H1 (cell line): ENCODE measurements around the gene TYSND1. TPM values are rescaled to one million over a fixed set of nuclear protein-coding genes. Genes with fewer than 3 reads are reported as not detected.

Experiments
- RBBP5 ChIP-seq: IDR thresholded peaks from 2 replicates; pipeline ENCODE4 v1.7.1; 2012; ENCODE audit warnings: low read depth, mild to moderate bottlenecking, inconsistent platforms, low read length, moderate library complexity, borderline replicate concordance
- SUZ12 ChIP-seq: fragments of 200-600 bp; sonication (generic); IDR thresholded peaks from 2 replicates; pipeline ENCODE4 v1.6.1; 2012; ENCODE audit warnings: mild to moderate bottlenecking, inconsistent platforms, low read length, moderate library complexity, mixed read lengths
- TBP ChIP-seq: IDR thresholded peaks from 2 replicates; pipeline ENCODE4 v1.6.1; 2011; ENCODE audit warnings: low read depth, low read length, improper control_type of control experiment
- polyA plus RNA-seq, 7 experiments: library from polyadenylated mRNA; depleted of rRNA in 3 of 7; stranded (reverse) in 5 of 7; unstranded in 2 of 7; fragments of >200 nt in 5 of 7; fragments of 200-250 nt in 2 of 7; gene quantifications; 1 replicate in 5 of 7; 2 replicates in 1 of 7; 4 replicates in 1 of 7; pipeline versions ENCODE4 v1.2.1 to v1.2.3, GENCODE V29; 2011 to 2013; ENCODE audit warnings: missing spikeins in 2 of 7, mixed read lengths in 2 of 7
- total RNA-seq: library from RNA; stranded (reverse); fragmentation: NEBNext Ultra II Directional; extraction: Animal tissue kit (Norgen Biotek cat#: 25700); gene quantifications from 2 replicates; pipeline ENCODE4 v1.2.1, GENCODE V29; 2021

The TYSND1 gene
- total and polyA plus RNA-seq, 2 of the 8 experiments (the other 6 are each of a cell fraction or from before 2014, with no cell fraction given) = 11.9 to 15.0 TPM

DNA sequence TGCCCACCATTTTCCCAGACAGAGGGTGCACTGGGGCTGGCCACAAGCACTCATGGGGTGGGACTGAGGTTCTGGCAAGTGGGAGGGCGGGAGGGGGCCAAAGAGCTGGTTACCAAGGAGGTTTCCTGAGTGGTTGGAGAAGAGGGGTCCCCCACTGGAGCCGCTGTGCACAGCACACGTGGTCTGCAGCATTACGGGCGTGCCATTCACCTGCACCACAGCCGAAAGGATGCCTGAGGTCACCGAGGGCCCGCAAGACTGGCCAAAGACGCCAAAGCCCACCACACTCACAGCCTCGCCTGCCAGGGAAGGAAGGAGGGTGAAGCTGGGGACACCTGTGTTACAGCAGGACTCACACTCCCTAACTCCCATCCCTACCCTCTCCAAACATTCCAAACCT is 3.9 kb downstream of the TYSND1 start (continued):
- TF ChIP-seq TBP (no peak), SUZ12 (no peak), RBBP5 (no peak)
